GM12875 (cell line): ENCODE results near the gene CYP2B6.
"Not testable (repeated sequence)": the region's sequence is repeated elsewhere in the genome, so short reads cannot be mapped to it uniquely, and the experiment has no call there.

Experiments
- H3K4me3 ChIP-seq: one replicate; pipeline ENCODE4 v1.5.1; 2011; ENCODE audit warnings: low read depth, low read length, control low read depth
- CTCF ChIP-seq: IDR thresholded peaks from 2 replicates; pipeline ENCODE4 v1.5.1; 2011; ENCODE audit warnings: low read depth, mild to moderate bottlenecking, control low read depth, inconsistent platforms, low read length, moderate library complexity, borderline replicate concordance; ENCODE audit not compliant: insufficient read depth

The CYP2B6 gene

DNA sequence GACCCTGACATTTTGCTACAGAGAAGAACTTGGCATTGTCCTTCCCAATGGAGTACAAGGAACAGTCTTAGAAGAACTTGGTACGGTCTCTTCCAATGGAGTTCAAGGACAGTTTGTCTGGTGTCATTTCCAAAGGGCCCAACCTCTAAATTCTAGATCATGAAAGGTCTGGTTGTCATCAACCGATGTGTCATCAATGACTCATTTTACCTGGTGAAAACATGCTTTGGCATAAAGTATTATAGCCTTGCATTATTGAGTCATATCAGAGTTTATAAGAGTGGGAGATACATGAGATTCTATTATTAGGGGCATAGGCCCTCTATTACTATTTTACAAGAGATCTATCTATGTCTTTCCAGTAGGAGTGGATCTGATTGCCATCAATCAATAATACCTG is 4.3 kb downstream of the CYP2B6 start:
- H3K4me3 ChIP-seq = no peak overlapping the region
- TF ChIP-seq CTCF = no peak

- not testable (repeated sequence) for H3K4me3 ChIP-seq
Observed at GRCh38 chr19:40999018-40999417, 7.9 kb downstream of the CYP2B6 start.

- TF ChIP-seq CTCF = no peak
- H3K4me3 ChIP-seq = no peak overlapping the region
Observed at GRCh38 chr19:41000310-41000737, 9.2 kb downstream of the CYP2B6 start.

- TF ChIP-seq CTCF = no peak
- no peak overlapping the region for H3K4me3 ChIP-seq
Observed at GRCh38 chr19:41001243-41001971, 10.3 kb downstream of the CYP2B6 start.

- H3K4me3 ChIP-seq = not testable (repeated sequence)
Observed at GRCh38 chr19:41003656-41004055, 12.6 kb downstream of the CYP2B6 start.

GRCh38 chr19:41009700-41010235 is 18.7 kb downstream of the CYP2B6 start:
- no peak for TF ChIP-seq CTCF
- no peak overlapping the region for H3K4me3 ChIP-seq

- H3K4me3 ChIP-seq = no peak overlapping the region
- TF ChIP-seq CTCF = no peak
Observed at GRCh38 chr19:41013359-41013758, 22.3 kb downstream of the CYP2B6 start.

DNA sequence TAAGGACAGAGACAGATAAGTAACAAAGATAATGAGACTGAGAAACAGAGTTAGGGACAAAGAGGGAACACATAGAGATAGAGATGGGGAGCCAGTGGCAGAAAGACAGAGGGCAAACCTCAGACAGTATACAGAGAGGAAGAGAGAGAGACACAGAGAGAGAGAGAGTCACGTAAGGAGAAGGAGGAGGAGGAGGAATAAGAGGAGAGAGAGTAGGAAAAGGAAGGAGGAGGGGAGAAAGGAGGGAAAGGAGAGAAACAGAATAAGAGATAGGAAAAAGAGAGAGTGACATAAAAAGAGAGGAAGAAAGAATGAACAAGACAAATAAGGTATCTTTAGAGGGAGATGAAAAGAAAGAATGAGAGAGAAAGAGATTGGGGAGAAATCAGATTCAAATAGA is 23.6 kb downstream of the CYP2B6 start:
- no peak for TF ChIP-seq CTCF
- H3K4me3 ChIP-seq = no peak overlapping the region
